HG03565 (cell line): ENCODE results near the gene MYL9.
"Not testable (repeated sequence)": the region's sequence is repeated elsewhere in the genome, so short reads cannot be mapped to it uniquely, and the experiment has no call there.

ENCODE experiments used
- ATAC-seq: cut with Tn5 transposase; IDR thresholded peaks from one replicate; pipeline ENCODE4 v1.9.1; 2021; ENCODE audit warnings: mild to moderate bottlenecking, moderate library complexity; ENCODE audit not compliant: unreplicated experiment

MYL9 gene

DNA sequence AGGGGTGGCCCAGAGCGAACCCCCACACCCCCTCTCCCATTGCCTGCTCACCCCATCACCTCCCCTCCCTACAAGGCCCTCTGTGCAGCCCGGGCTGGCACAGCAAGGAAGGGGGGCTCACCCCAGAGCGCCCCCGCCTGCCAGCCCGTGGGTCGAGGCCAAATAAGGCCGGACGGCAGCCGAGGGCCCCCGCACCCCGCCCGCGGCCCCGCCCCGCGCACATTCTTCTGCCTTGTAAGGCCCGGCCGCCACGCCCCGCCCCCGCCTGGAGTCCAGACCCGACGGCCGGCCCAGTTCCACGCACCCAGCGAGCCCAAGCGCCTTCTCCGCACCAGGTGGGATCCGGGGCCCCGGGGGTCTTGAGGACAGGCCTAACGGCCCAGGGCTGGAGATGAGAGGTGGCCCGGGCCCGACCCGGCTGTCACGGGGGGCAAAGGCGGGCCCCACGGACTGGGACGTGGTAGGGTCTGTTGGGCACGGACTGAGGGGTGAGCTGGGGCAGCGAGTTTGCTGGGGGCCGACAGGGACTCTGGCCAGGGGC is at the start of gene MYL9:
Gene MYL9, plus strand, starts transcription at position 293 of the 541 bp plus-strand sequence. CDS start 3,366 bp downstream, outside the sequence.
- no peak for ATAC-seq

DNA sequence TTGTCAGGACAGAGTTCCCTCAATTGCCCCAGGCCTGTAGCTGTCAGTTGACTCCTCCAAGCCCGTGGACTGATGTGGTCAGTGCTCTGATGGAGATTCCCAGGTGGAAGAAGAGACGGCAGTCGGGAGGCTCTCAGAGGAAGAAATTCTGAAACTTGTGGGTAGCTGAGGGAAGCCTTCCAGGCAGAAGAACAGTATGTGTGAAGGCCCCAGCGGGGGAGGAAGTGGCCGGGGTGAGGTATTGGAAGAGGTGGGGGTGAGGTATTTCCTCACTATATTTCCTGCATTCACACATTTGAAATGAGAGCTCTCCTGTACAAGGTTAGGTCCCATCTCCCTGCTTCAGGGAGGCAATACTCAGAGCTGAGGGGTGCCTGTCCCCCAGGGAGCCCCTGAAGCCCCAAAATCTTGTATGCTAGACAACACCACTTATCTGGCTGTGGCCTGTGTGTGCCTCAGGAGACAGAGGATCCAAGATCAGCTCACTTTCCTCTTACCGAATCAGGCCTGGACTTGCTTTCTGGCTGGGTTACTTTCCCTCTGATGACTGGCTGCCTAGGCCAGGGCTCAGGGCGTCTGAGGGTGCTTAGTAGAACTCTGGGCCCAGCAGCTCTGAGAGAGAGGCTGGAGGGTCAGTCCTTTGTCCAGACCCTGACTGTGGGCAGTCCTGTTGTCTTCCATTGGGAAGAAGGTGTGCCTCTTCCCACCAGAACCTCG is 49.3 kb upstream of the MYL9 start:
- ATAC-seq = no peak

DNA sequence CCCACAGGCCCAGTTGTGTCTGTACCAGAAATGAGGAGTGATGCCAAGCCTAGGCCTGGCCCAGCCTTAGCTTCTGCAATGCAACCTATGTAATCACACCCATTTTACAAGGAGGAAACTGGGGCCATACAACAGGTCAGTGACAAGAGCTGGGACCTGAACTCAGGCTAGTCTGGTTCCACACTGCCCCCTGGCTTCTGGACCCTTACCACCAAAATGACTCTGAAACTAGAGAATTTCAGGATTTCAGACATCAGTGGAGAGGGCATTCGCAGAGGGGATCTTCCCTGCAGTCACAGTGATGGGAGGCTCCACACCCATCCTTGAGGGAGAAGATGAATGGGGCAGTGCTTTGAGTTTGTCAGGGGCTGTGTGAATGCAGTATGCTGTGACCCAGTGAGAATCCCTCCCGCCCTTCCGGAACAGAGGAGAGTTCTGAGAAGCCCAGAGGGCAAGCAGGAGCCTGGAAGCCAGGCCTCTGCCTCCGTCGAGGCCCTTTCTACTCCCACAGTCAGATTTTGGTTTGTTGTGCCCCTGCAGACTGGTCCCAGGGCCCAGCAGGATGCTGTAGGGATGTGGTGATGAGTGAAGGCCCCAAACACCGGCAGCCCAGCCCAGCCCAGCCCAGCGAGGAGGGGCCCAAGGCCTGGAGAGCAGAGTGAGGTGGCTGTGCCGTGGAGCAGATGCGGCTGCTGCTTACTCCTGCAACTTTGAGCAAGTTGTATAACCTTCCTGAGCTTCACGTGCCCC is 48.1 kb upstream of the MYL9 start:
- ATAC-seq = no peak

DNA sequence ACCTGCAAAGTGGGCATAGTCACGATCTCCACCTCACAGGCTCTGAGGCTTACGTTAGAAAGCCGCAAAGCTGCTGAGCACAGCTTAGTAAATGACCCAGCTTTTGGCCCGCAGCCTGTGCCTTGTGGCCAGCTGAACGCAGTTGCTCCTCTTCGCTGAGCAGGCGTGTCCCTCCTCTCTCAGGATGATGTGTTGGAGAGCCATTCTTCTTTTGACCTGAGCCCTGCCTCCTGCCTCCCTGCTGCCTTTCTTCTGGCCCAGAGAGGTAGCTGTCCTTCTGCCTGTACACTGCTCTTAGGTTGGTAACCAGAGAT is 47.6 kb upstream of the MYL9 start:
- no peak for ATAC-seq

GRCh38 chr20:36496707-36497669 is 44.3 kb upstream of the MYL9 start:
- ATAC-seq = no peak

GRCh38 chr20:36497856-36498255 is 43.5 kb upstream of the MYL9 start:
- ATAC-seq = no peak

DNA sequence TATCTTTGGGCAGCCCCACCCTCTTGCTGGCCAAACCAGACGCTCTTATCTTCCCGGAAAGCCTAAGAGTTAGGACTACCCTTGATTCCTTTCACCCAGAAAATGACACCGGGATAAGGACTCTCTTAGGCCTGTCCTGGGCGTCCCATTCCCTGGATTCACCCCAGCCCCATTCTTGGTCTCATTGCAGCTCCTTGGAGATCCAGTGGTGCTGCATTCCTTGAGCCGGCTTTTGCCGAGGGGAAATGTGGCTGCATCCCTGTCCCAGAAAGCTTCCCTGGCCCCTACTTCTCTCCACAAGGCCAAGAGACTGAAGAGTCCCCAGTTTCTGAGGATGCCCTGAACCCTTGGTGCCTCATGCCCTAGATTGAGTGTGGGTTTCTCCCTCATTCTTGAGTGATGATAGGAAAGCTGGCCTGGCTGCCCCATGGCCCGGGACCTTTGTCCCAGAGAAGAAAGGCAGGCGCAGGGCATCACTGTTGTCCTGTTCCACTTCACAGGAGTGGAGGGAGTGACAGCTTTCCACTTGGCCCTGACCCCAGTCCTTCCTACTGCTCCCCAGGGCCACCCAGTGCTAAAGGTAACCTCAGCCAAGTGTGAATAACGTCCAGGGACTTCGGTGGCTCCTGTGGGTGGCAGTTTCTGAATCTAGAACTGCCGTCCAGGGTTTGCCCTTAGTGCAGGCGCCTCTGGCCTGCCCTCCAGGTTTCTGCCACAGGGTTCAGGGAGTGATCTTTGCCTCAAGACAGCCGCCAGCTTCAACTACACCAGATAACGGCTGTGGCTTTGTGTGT is 42.7 kb upstream of the MYL9 start:
- ATAC-seq = no peak

DNA sequence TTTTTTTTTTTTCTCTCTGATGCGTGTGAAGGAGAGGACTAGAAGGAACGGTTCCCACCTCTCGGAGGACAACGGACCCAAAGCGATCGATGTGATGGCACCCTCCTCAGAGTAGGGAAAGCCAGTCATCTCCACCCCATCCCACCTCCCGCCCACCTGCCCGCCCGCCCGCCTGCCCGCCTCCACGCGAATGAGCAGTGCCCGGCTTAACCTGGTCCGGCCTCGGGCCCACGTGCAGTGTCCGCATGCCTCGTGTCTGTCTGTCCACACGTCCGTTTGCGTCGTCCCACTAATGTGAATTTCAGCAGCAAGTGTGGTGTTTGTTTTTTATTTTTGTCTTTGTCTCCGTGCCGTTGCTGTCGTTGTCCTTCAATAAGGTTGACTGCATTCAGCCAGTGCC is 42.1 kb upstream of the MYL9 start:
- ATAC-seq = no peak

DNA sequence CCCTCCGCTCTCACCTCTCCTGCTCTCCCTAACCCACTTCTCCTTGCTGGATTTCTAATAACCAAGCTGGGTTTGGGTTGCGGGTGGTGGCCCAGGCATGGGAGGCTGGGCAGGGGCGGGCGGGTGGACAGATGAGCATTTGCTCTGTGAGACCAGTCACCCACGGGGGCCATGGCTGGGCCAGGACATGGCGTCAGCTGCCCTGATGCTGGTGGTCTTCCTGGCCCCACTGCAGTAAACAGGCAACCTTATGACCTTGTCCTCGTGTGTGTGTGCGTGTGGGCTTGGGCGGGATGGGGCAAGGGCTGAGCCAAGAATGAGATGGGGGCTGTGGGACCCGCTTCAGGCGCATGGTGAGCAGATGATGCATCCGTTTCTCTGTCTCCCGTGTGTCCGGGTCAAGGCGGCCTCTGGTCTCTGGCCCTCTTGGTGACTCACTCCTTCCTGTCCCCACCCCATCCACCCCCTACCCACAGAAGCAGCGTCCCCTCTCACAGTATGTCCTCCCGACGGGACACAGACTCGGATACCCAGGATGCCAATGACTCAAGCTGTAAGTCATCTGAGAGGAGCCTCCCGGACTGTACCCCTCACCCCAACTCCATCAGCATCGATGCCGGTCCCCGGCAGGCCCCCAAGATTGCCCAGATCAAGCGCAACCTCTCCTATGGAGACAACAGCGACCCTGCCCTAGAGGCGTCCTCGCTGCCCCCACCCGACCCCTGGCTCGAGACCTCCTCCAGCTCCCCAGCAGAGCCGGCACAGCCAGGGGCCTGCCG is 41.4 kb upstream of the MYL9 start:
- ATAC-seq = no peak

DNA sequence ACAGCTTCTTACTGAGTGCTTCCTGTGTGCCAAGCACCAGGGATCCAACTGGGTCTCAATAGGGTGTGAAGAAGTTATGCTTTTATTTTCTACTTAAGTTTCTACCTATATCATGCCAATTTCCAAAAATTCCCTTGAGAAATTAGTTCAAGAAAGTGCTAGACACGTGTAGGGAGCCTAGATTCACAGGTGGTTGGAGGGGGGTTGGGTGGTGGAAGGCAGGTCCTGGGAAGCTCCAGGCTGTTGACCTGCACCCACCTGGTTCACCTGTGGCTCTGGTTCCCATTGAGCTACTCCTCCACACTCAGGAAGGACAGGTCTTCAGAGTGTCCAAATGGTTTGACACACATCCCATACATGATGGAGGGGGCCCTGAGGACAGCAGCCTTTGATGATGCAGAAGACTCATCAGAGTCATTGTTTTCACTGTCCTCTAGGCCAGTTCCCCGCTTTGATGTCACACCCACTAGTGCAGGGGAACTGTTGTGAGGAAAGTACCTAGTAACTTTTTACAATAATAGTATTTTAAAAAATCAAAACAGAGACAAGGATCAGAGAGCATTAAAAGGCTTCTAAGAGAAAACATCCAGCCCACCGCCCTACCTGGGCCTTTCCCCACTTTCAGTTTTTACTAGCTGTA is 39.8 kb upstream of the MYL9 start:
- ATAC-seq = no peak

- ATAC-seq = no peak
Observed at GRCh38 chr20:36504295-36504694, 37.0 kb upstream of the MYL9 start.

DNA sequence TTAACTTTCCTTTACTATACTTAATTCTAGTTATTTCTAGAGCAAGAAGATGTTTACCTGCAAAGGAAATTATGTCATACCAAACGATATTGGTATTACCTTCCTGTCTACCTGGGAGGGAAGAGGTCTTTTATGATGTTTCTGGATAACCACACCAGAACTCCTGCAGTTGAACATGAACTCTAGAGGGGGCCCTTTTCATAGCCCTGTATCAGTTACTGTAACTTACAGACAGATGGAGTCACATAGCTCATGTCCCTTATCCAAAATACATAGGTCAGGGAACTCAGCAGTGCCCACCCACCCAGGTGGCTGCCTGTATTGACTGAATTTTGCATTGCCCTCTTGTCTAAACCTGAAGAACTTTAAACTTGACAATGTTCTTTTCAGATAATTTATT is 35.1 kb upstream of the MYL9 start:
- ATAC-seq = no peak

- ATAC-seq = no peak
Observed at GRCh38 chr20:36507746-36508145, 33.6 kb upstream of the MYL9 start.

- ATAC-seq = no peak
Observed at GRCh38 chr20:36519012-36519719, 22.2 kb upstream of the MYL9 start.

- no peak for ATAC-seq
Observed at GRCh38 chr20:36519944-36520343, 21.4 kb upstream of the MYL9 start.

DNA sequence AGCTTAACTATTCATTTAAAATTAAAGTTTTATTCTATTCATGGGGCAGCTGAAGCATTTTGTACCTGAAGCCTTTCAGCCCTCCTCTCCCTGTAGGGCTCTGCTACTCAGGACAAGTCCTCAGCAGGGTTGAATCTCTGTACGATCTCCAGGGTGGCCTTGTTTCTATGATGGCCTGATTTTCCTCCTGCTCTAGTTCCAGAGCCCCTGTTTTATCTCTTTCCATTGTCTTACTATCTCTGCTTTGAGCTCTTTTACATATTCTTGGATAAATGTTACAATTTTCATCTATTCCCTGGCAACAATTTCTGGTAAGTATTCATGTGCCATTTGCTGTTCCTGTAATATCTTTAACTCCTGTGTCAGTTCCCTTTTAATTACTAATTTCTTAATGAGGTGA is 19.8 kb upstream of the MYL9 start:
- ATAC-seq = no peak

GRCh38 chr20:36522412-36522811 is 18.9 kb upstream of the MYL9 start:
- ATAC-seq = not testable (repeated sequence)

- ATAC-seq = no peak
Observed at GRCh38 chr20:36523341-36523740, 18.0 kb upstream of the MYL9 start.
